GM23338 (cell line): Measurements from ENCODE around the gene CCNG1. TPM values are rescaled to one million over a fixed set of nuclear protein-coding genes. Genes with fewer than 3 reads are reported as not detected.

Experiments
- ATAC-seq: fragments of 200-7000 bp; cut with Tn5 transposase; 3 replicates; pipeline ENCODE4 v1.9.1; 2020
- DNase-seq: peaks from one replicate; pipeline ENCODE4 v3.0.0-alpha.2; 2015; ENCODE audit warnings: low spot score
- H2AFZ ChIP-seq: fragments of 200-600 bp; sonication (generic); 2 replicates; pipeline ENCODE4 v1.8.0; 2016; ENCODE audit warnings: antibody characterized with exemption, mild to moderate bottlenecking, moderate library complexity
- H3F3A ChIP-seq: fragments of 200-600 bp; sonication (generic); replicated peaks from 2 replicates; pipeline ENCODE4 v1.8.0; 2017; ENCODE audit warnings: antibody characterized with exemption, mixed run types, low read depth
- H3K27ac ChIP-seq: fragments of 200-600 bp; sonication (generic); 2 replicates; pipeline ENCODE4 v1.6.1; 2016; ENCODE audit warnings: low read depth
- H3K27me3 ChIP-seq: fragments of 200-600 bp; sonication (generic); 2 replicates; pipeline ENCODE4 v1.8.0; 2016; ENCODE audit warnings: mild to moderate bottlenecking, mixed run types, moderate library complexity; ENCODE audit not compliant: insufficient read depth
- H3K36me3 ChIP-seq: fragments of 200-600 bp; sonication (generic); 2 replicates; pipeline ENCODE4 v1.8.0; 2016; ENCODE audit warnings: mild to moderate bottlenecking; ENCODE audit not compliant: insufficient read depth
- H3K4me1 ChIP-seq: fragments of 200-600 bp; sonication (generic); 2 replicates; pipeline ENCODE4 v1.8.0; 2016; ENCODE audit warnings: mild to moderate bottlenecking, moderate library complexity; ENCODE audit not compliant: insufficient read depth
- H3K4me2 ChIP-seq: fragments of 200-600 bp; sonication (generic); 2 replicates; pipeline ENCODE4 v1.7.1; 2017; ENCODE audit warnings: mixed run types
- H3K4me3 ChIP-seq: fragments of 200-600 bp; sonication (generic); 2 replicates; pipeline ENCODE4 v1.6.1; 2016; ENCODE audit warnings: mixed run types
- H3K79me2 ChIP-seq: fragments of 200-600 bp; sonication (generic); replicated peaks from 2 replicates; pipeline ENCODE4 v1.8.0; 2017; ENCODE audit warnings: mild to moderate bottlenecking; ENCODE audit not compliant: insufficient read depth
- H3K9me2 ChIP-seq: fragments of 200-600 bp; sonication (generic); 2 replicates; pipeline ENCODE4 v1.8.0; 2017; ENCODE audit not compliant: insufficient read depth
- H4K20me1 ChIP-seq: fragments of 200-600 bp; sonication (generic); replicated peaks from 2 replicates; pipeline ENCODE4 v1.8.0; 2017; ENCODE audit warnings: mild to moderate bottlenecking; ENCODE audit not compliant: insufficient read depth
- H3K27ac Mint-ChIP-seq: 2 replicates; pipeline ENCODE4 v1.8.0; 2020; ENCODE audit warnings: inconsistent platforms, mild to moderate bottlenecking, moderate library complexity, mixed read lengths
- H3K27me3 Mint-ChIP-seq: 3 replicates; pipeline ENCODE4 v1.8.0; 2022; ENCODE audit warnings: low read depth, mild to moderate bottlenecking, moderate library complexity, mixed read lengths, inconsistent platforms; ENCODE audit not compliant: insufficient read depth, poor library complexity
- H3K36me3 Mint-ChIP-seq: 3 replicates; pipeline ENCODE4 v1.8.0; 2021; ENCODE audit warnings: low read depth, mild to moderate bottlenecking, inconsistent platforms, moderate library complexity, mixed read lengths
- H3K4me1 Mint-ChIP-seq: 3 replicates; pipeline ENCODE4 v1.8.0; 2020; ENCODE audit warnings: mild to moderate bottlenecking, inconsistent platforms, mixed read lengths
- H3K4me3 Mint-ChIP-seq: 3 replicates; pipeline ENCODE4 v1.8.0; 2021; ENCODE audit warnings: moderate library complexity, mild to moderate bottlenecking, inconsistent platforms, mixed read lengths
- H3K9me3 Mint-ChIP-seq: 3 replicates; pipeline ENCODE4 v1.8.0; 2020; ENCODE audit warnings: moderate library complexity, mild to moderate bottlenecking, inconsistent platforms, mixed read lengths
- CREB1 ChIP-seq: fragments of 250-450 bp; sonication (Bioruptor Pico); IDR thresholded peaks from 2 replicates; pipeline ENCODE4 v1.5.0; 2020; ENCODE audit warnings: low read depth, mild to moderate bottlenecking, moderate library complexity
- EZH2phosphoT487 ChIP-seq: fragments of 200-600 bp; sonication (generic); IDR thresholded peaks from one replicate; pipeline ENCODE4 v1.8.1; 2018; ENCODE audit warnings: antibody characterized with exemption; ENCODE audit not compliant: unreplicated experiment
- JUNB ChIP-seq: IDR thresholded peaks from one replicate; pipeline ENCODE4 v1.6.1; 2016; ENCODE audit warnings: antibody characterized with exemption; ENCODE audit not compliant: unreplicated experiment
- POLR2AphosphoS5 ChIP-seq: IDR thresholded peaks from 2 replicates; pipeline ENCODE4 v1.6.1; 2016; ENCODE audit warnings: antibody characterized with exemption, low read depth
- ZNF114 ChIP-seq: fragments of 250-450 bp; sonication (Bioruptor Pico); IDR thresholded peaks from 2 replicates; pipeline ENCODE4 v1.5.0; 2020; ENCODE audit warnings: mild to moderate bottlenecking, moderate library complexity
- ZNF331 ChIP-seq: fragments of 250-450 bp; sonication (Bioruptor Pico); IDR thresholded peaks from 2 replicates; pipeline ENCODE4 v1.5.0; 2020; ENCODE audit warnings: low read depth, mild to moderate bottlenecking, moderate library complexity
- ZNF462 ChIP-seq: fragments of 250-450 bp; sonication (Bioruptor Pico); IDR thresholded peaks from 2 replicates; pipeline ENCODE4 v1.5.0; 2020; ENCODE audit warnings: mild to moderate bottlenecking, moderate library complexity
- polyA plus RNA-seq: library from polyadenylated mRNA; unstranded; fragments of >200 nt; fragmentation: Nextera tagmentation; extraction: Ambion mirVana; gene quantifications from 2 replicates; pipeline ENCODE4 v1.2.1, GENCODE V29; 2016
- total RNA-seq: library from RNA; depleted of rRNA; stranded (reverse); fragments of >200 nt; shearing (Covaris generic); gene quantifications from 2 replicates; pipeline ENCODE4 v1.2.3, GENCODE V29; 2014
- TF ChIP-seq, protein P1 (sequence below): IDR thresholded peaks from 2 replicates; pipeline ENCODE4 v1.6.1; 2016; ENCODE audit warnings: antibody characterized with exemption

Gene CCNG1
- total and polyA plus RNA-seq, 2 experiments from 2014 or later, result 431 to 496 TPM

GRCh38 chr5:163432544-163432943 lies 4.9 kb upstream of the CCNG1 start:
- DNase-seq (no peak), ATAC-seq (no peak)
- Histone ChIP-seq H3K36me3 (no peaks in the 10 kb centered on the region), H3K4me3 (no peak overlapping the region), H2AFZ (no peak overlapping the region), H3K79me2 (no peaks in the 10 kb centered on the region), H3K9me2 (peaks cover 6% of the 10 kb centered on the region; the same call in 1 of the 2 replicates), H3K27me3 (no peaks in the 10 kb centered on the region), H3F3A (0 out of 2 replicates have a peak, but pooled peaks cover 5% of the 10 kb centered on the region), H3K4me2 (no peak overlapping the region), H3K27ac (no peak overlapping the region), H3K4me1 (peaks cover 7% of the 10 kb centered on the region; the same call in 1 of the 2 replicates), H4K20me1 (no peaks in the 10 kb centered on the region; the same call in 1 of the 2 replicates)
- H3K4me1 Mint-ChIP-seq, result peaks cover 18% of the 10 kb centered on the region; the same call in 2 of the 3 replicates
- H3K36me3 Mint-ChIP-seq, result no peaks in the 10 kb centered on the region
- no peak overlapping the region for H3K4me3 Mint-ChIP-seq
- no peak overlapping the region; the same call in 1 of the 2 replicates for H3K27ac Mint-ChIP-seq
- peaks cover 2% of the 10 kb centered on the region for H3K27me3 Mint-ChIP-seq
- H3K9me3 Mint-ChIP-seq, result no peaks in the 10 kb centered on the region; the same call in 2 of the 3 replicates
- TF ChIP-seq CREB1 (CRISPR knock-in tag) (no peak), JUNB (no peak), EZH2phosphoT487 (no peak), POLR2AphosphoS5 (no peak)
- TF ChIP-seq, protein P1, sequence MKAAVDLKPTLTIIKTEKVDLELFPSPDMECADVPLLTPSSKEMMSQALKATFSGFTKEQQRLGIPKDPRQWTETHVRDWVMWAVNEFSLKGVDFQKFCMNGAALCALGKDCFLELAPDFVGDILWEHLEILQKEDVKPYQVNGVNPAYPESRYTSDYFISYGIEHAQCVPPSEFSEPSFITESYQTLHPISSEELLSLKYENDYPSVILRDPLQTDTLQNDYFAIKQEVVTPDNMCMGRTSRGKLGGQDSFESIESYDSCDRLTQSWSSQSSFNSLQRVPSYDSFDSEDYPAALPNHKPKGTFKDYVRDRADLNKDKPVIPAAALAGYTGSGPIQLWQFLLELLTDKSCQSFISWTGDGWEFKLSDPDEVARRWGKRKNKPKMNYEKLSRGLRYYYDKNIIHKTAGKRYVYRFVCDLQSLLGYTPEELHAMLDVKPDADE, result no peak

DNA sequence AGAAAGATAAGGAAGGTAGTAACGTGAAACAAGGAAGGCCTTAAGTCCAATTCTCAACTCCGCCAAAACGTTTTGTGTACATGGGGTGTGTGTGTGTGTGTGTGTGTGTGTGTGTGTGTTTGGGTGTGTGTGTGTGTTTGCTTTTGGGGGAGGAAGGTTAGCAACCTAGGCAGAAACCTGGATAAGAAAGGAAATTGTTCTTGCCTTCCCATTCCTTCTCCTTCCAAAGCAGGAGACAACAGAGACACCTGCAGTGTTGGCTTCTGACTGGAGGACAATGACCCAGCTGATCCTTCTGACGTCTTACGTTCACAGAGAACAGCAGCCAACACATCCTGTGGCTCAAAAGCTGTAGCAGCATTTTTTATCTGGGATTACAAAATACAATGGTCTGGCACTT lies 4.1 kb upstream of the CCNG1 start:
- no peaks in the 10 kb centered on the region; the same call in 1 of the 2 replicates for H3K36me3 ChIP-seq
- peaks cover 2% of the 10 kb centered on the region for H4K20me1 ChIP-seq
- TF ChIP-seq ZNF462 (CRISPR knock-in tag), result 0 out of 2 replicates have a peak, but pooled peaks have one; percentile 25
- TF ChIP-seq ZNF331 (CRISPR knock-in tag), result no peak
- no peak for TF ChIP-seq ZNF114
- H3K27ac ChIP-seq, result no peak overlapping the region
- DNase-seq, result no peak
- no peak overlapping the region for H2AFZ ChIP-seq
- peaks cover 7% of the 10 kb centered on the region; the same call in 1 of the 2 replicates for H3K4me1 ChIP-seq
- H3K27me3 Mint-ChIP-seq, result peaks cover 2% of the 10 kb centered on the region
- H3K4me2 ChIP-seq, result no peak overlapping the region
- H3K9me3 Mint-ChIP-seq, result no peaks in the 10 kb centered on the region; the same call in 2 of the 3 replicates
- H3K79me2 ChIP-seq, result peaks cover 4% of the 10 kb centered on the region
- H3K4me1 Mint-ChIP-seq, result peaks cover 18% of the 10 kb centered on the region; the same call in 2 of the 3 replicates
- no peak overlapping the region for H3K4me3 ChIP-seq
- H3F3A ChIP-seq, result 0 out of 2 replicates have a peak, but pooled peaks cover 5% of the 10 kb centered on the region
- no peak for ATAC-seq
- H3K27me3 ChIP-seq, result no peaks in the 10 kb centered on the region
- H3K36me3 Mint-ChIP-seq, result peaks cover 4% of the 10 kb centered on the region
- no peak overlapping the region for H3K4me3 Mint-ChIP-seq
- peaks cover 6% of the 10 kb centered on the region; the same call in 1 of the 2 replicates for H3K9me2 ChIP-seq
- H3K27ac Mint-ChIP-seq, result no peak overlapping the region
